Activated naive CD4-positive, alpha-beta T cell treated with anti-CD3 and anti-CD28 coated beads, Interleukin-2, amount 50 U/mL, for 24 hours (primary cell): Measurements from ENCODE around the gene FRAS1.
"Not testable (repeated sequence)": the region's sequence is repeated elsewhere in the genome, so short reads cannot be mapped to it uniquely, and the experiment has no call there.

ENCODE experiments used
- H3K27ac Mint-ChIP-seq: one replicate; pipeline ENCODE4 v1.8.0; 2021; ENCODE audit warnings: mild to moderate bottlenecking, mixed read lengths
- H3K27me3 Mint-ChIP-seq: one replicate; pipeline ENCODE4 v1.8.0; 2021; ENCODE audit warnings: mixed read lengths
- H3K36me3 Mint-ChIP-seq: one replicate; pipeline ENCODE4 v1.8.0; 2021; ENCODE audit warnings: mixed read lengths
- H3K4me1 Mint-ChIP-seq: one replicate; pipeline ENCODE4 v1.8.0; 2021; ENCODE audit warnings: mixed read lengths
- H3K4me3 Mint-ChIP-seq: one replicate; pipeline ENCODE4 v1.8.0; 2021; ENCODE audit warnings: mild to moderate bottlenecking, mixed read lengths
- H3K9me3 Mint-ChIP-seq: one replicate; pipeline ENCODE4 v1.8.0; 2021; ENCODE audit warnings: mixed read lengths

Gene FRAS1

GRCh38 chr4:78199984-78200383, 142.9 kb downstream of the FRAS1 start:
- H3K4me3 Mint-ChIP-seq, result no peak overlapping the region
- H3K36me3 Mint-ChIP-seq, result no peaks in the 10 kb centered on the region
- no peaks in the 10 kb centered on the region for H3K4me1 Mint-ChIP-seq

GRCh38 chr4:78200949-78201348, 143.8 kb downstream of the FRAS1 start:
- no peak overlapping the region for H3K27ac Mint-ChIP-seq
- peaks cover 12% of the 10 kb centered on the region for H3K27me3 Mint-ChIP-seq
- no peaks in the 10 kb centered on the region for H3K9me3 Mint-ChIP-seq
- H3K4me1 Mint-ChIP-seq, result no peaks in the 10 kb centered on the region
- no peak overlapping the region for H3K4me3 Mint-ChIP-seq
- no peaks in the 10 kb centered on the region for H3K36me3 Mint-ChIP-seq

More at GRCh38 chr4:78199984-78200383, 142.9 kb downstream of the FRAS1 start:
- no peak overlapping the region for H3K27ac Mint-ChIP-seq
- H3K27me3 Mint-ChIP-seq, result peaks cover 11% of the 10 kb centered on the region
- H3K9me3 Mint-ChIP-seq, result no peaks in the 10 kb centered on the region

GRCh38 chr4:78204176-78204575, 147.1 kb downstream of the FRAS1 start:
- peaks cover 11% of the 10 kb centered on the region for H3K27me3 Mint-ChIP-seq
- no peaks in the 10 kb centered on the region for H3K9me3 Mint-ChIP-seq
- H3K4me1 Mint-ChIP-seq, result no peaks in the 10 kb centered on the region
- H3K36me3 Mint-ChIP-seq, result no peaks in the 10 kb centered on the region
- no peak overlapping the region for H3K4me3 Mint-ChIP-seq
- H3K27ac Mint-ChIP-seq, result no peak overlapping the region

GRCh38 chr4:78205591-78205990, 148.5 kb downstream of the FRAS1 start:
- Mint-ChIP-seq H3K9me3 (no peaks in the 10 kb centered on the region), H3K27ac (no peak overlapping the region), H3K36me3 (no peaks in the 10 kb centered on the region), H3K4me3 (no peak overlapping the region), H3K27me3 (peaks cover 9% of the 10 kb centered on the region), H3K4me1 (no peaks in the 10 kb centered on the region)

GRCh38 chr4:78207541-78207940, 150.4 kb downstream of the FRAS1 start:
- Mint-ChIP-seq H3K36me3 (no peaks in the 10 kb centered on the region), H3K27ac (no peak overlapping the region), H3K27me3 (peaks cover 6% of the 10 kb centered on the region), H3K4me3 (no peak overlapping the region), H3K4me1 (no peaks in the 10 kb centered on the region), H3K9me3 (no peaks in the 10 kb centered on the region)

GRCh38 chr4:78207951-78208350, 150.8 kb downstream of the FRAS1 start:
- Mint-ChIP-seq H3K27ac (no peak overlapping the region), H3K9me3 (no peaks in the 10 kb centered on the region), H3K36me3 (no peaks in the 10 kb centered on the region), H3K4me3 (no peak overlapping the region), H3K4me1 (no peaks in the 10 kb centered on the region), H3K27me3 (peaks cover 4% of the 10 kb centered on the region)

GRCh38 chr4:78208896-78209295, 151.8 kb downstream of the FRAS1 start:
- not testable (repeated sequence) for H3K27ac Mint-ChIP-seq, H3K4me1 Mint-ChIP-seq, H3K4me3 Mint-ChIP-seq, H3K36me3 Mint-ChIP-seq, H3K9me3 Mint-ChIP-seq, H3K27me3 Mint-ChIP-seq

GRCh38 chr4:78210694-78211410, 153.7 kb downstream of the FRAS1 start:
- H3K4me1 Mint-ChIP-seq, result no peaks in the 10 kb centered on the region
- peaks cover 6% of the 10 kb centered on the region for H3K27me3 Mint-ChIP-seq
- H3K9me3 Mint-ChIP-seq, result no peaks in the 10 kb centered on the region
- H3K27ac Mint-ChIP-seq, result no peak overlapping the region
- no peaks in the 10 kb centered on the region for H3K36me3 Mint-ChIP-seq
- H3K4me3 Mint-ChIP-seq, result no peak overlapping the region

- no peak overlapping the region for H3K27ac Mint-ChIP-seq
- H3K4me1 Mint-ChIP-seq, result no peaks in the 10 kb centered on the region
- no peak overlapping the region for H3K4me3 Mint-ChIP-seq
- H3K27me3 Mint-ChIP-seq, result peaks cover 6% of the 10 kb centered on the region
- H3K9me3 Mint-ChIP-seq, result no peaks in the 10 kb centered on the region
- H3K36me3 Mint-ChIP-seq, result no peaks in the 10 kb centered on the region
Observed at GRCh38 chr4:78213218-78213617, 156.1 kb downstream of the FRAS1 start.

- Mint-ChIP-seq H3K4me1 (no peaks in the 10 kb centered on the region), H3K4me3 (no peak overlapping the region), H3K9me3 (no peaks in the 10 kb centered on the region), H3K27ac (no peak overlapping the region), H3K27me3 (peaks cover 4% of the 10 kb centered on the region), H3K36me3 (no peaks in the 10 kb centered on the region)
Observed at GRCh38 chr4:78214078-78214477, 157.0 kb downstream of the FRAS1 start.

- H3K9me3 Mint-ChIP-seq, result no peaks in the 10 kb centered on the region
- H3K27ac Mint-ChIP-seq, result no peak overlapping the region
- H3K4me1 Mint-ChIP-seq, result no peaks in the 10 kb centered on the region
Observed at GRCh38 chr4:78217557-78217956, 160.4 kb downstream of the FRAS1 start.

GRCh38 chr4:78218260-78218659, 161.1 kb downstream of the FRAS1 start:
- Mint-ChIP-seq H3K4me1 (no peaks in the 10 kb centered on the region), H3K36me3 (no peaks in the 10 kb centered on the region), H3K27me3 (peaks cover 4% of the 10 kb centered on the region), H3K27ac (no peak overlapping the region), H3K4me3 (no peak overlapping the region), H3K9me3 (no peaks in the 10 kb centered on the region)

More at GRCh38 chr4:78217557-78217956, 160.4 kb downstream of the FRAS1 start:
- H3K36me3 Mint-ChIP-seq, result no peaks in the 10 kb centered on the region
- no peak overlapping the region for H3K4me3 Mint-ChIP-seq
- peaks cover 4% of the 10 kb centered on the region for H3K27me3 Mint-ChIP-seq

GRCh38 chr4:78219825-78220224, 162.7 kb downstream of the FRAS1 start:
- Mint-ChIP-seq H3K9me3 (no peaks in the 10 kb centered on the region), H3K27ac (no peak overlapping the region), H3K36me3 (no peaks in the 10 kb centered on the region), H3K4me1 (no peaks in the 10 kb centered on the region), H3K27me3 (peaks cover 4% of the 10 kb centered on the region), H3K4me3 (no peak overlapping the region)

- no peaks in the 10 kb centered on the region for H3K9me3 Mint-ChIP-seq
- H3K27ac Mint-ChIP-seq, result no peak overlapping the region
- no peaks in the 10 kb centered on the region for H3K4me1 Mint-ChIP-seq
- H3K4me3 Mint-ChIP-seq, result no peak overlapping the region
- H3K27me3 Mint-ChIP-seq, result peaks cover 4% of the 10 kb centered on the region
- no peaks in the 10 kb centered on the region for H3K36me3 Mint-ChIP-seq
Observed at GRCh38 chr4:78220283-78220682, 163.2 kb downstream of the FRAS1 start.

GRCh38 chr4:78222575-78223186, 165.6 kb downstream of the FRAS1 start:
- Mint-ChIP-seq H3K27ac (no peak overlapping the region), H3K27me3 (peaks cover 5% of the 10 kb centered on the region), H3K4me3 (no peak overlapping the region), H3K4me1 (no peaks in the 10 kb centered on the region), H3K9me3 (peaks cover 13% of the 10 kb centered on the region), H3K36me3 (peaks cover 2% of the 10 kb centered on the region)

- Mint-ChIP-seq H3K27me3 (peaks cover 12% of the 10 kb centered on the region), H3K4me1 (no peaks in the 10 kb centered on the region), H3K9me3 (peaks cover 13% of the 10 kb centered on the region), H3K27ac (no peak overlapping the region), H3K4me3 (no peak overlapping the region), H3K36me3 (peaks cover 2% of the 10 kb centered on the region)
Observed at GRCh38 chr4:78225236-78225635, 168.1 kb downstream of the FRAS1 start.
